GM12865 (cell line): ENCODE measurements around the gene KDM3B.
"Not testable (repeated sequence)": the region's sequence is repeated elsewhere in the genome, so short reads cannot be mapped to it uniquely, and the experiment has no call there.

ENCODE experiments used
- DNase-seq: peaks from one replicate; pipeline ENCODE4 v3.0.0; 2010; ENCODE audit warnings: low read depth
- H3K4me3 ChIP-seq: 2 replicates; pipeline ENCODE4 v1.5.1; 2011; ENCODE audit warnings: mild to moderate bottlenecking, low read depth, low read length, control low read depth
- TF ChIP-seq, protein P1 (sequence below): IDR thresholded peaks from 2 replicates; pipeline ENCODE4 v1.5.1; 2011; ENCODE audit warnings: low read length, control low read depth, low read depth, inconsistent platforms; ENCODE audit not compliant: insufficient read depth; ENCODE audit errors: missing control alignments

The KDM3B gene, protein sequence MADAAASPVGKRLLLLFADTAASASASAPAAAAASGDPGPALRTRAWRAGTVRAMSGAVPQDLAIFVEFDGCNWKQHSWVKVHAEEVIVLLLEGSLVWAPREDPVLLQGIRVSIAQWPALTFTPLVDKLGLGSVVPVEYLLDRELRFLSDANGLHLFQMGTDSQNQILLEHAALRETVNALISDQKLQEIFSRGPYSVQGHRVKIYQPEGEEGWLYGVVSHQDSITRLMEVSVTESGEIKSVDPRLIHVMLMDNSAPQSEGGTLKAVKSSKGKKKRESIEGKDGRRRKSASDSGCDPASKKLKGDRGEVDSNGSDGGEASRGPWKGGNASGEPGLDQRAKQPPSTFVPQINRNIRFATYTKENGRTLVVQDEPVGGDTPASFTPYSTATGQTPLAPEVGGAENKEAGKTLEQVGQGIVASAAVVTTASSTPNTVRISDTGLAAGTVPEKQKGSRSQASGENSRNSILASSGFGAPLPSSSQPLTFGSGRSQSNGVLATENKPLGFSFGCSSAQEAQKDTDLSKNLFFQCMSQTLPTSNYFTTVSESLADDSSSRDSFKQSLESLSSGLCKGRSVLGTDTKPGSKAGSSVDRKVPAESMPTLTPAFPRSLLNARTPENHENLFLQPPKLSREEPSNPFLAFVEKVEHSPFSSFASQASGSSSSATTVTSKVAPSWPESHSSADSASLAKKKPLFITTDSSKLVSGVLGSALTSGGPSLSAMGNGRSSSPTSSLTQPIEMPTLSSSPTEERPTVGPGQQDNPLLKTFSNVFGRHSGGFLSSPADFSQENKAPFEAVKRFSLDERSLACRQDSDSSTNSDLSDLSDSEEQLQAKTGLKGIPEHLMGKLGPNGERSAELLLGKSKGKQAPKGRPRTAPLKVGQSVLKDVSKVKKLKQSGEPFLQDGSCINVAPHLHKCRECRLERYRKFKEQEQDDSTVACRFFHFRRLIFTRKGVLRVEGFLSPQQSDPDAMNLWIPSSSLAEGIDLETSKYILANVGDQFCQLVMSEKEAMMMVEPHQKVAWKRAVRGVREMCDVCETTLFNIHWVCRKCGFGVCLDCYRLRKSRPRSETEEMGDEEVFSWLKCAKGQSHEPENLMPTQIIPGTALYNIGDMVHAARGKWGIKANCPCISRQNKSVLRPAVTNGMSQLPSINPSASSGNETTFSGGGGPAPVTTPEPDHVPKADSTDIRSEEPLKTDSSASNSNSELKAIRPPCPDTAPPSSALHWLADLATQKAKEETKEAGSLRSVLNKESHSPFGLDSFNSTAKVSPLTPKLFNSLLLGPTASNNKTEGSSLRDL (N-terminal part only)

DNA sequence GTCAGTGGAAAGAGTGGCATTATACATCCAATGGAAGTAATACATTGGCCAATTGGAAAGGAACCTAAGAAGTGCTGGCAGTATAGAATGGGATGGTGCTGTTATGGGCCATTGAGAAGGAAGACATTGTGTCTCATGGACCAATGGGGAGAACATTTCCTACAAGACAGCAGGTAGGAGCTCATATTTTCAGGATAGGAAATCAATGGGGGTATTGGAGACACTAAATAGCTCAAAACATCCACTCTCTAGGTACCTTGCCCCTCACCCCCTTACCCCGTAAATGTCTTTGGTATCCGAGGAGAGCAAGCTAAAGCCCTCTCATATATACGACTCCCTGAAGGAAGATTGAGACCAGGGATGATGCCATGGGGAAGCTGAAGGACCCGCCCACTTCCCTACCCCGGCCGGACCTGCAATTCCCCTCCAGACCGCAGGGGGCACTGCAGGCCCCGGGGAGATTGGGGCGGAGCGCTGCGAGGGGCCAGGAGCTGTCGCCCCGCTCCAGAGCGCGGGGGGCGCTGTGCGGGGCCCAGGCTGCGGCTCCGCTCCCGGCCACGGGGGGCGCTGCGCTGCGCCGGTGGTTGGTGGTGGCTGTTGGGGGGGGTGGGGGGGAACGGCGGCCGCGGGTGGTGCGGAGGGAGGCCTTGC, at the start of gene KDM3B:
Gene KDM3B (plus strand): TSS at position 615 of the 651 bp plus-strand sequence. CDS start 111 bp downstream, outside the sequence.
- DNase-seq = peak; percentile 93
- TF ChIP-seq, protein P1, sequence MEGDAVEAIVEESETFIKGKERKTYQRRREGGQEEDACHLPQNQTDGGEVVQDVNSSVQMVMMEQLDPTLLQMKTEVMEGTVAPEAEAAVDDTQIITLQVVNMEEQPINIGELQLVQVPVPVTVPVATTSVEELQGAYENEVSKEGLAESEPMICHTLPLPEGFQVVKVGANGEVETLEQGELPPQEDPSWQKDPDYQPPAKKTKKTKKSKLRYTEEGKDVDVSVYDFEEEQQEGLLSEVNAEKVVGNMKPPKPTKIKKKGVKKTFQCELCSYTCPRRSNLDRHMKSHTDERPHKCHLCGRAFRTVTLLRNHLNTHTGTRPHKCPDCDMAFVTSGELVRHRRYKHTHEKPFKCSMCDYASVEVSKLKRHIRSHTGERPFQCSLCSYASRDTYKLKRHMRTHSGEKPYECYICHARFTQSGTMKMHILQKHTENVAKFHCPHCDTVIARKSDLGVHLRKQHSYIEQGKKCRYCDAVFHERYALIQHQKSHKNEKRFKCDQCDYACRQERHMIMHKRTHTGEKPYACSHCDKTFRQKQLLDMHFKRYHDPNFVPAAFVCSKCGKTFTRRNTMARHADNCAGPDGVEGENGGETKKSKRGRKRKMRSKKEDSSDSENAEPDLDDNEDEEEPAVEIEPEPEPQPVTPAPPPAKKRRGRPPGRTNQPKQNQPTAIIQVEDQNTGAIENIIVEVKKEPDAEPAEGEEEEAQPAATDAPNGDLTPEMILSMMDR = peak; percentile 99
- H3K4me3 ChIP-seq = peak within 1 kb of the TSS; percentile 64

DNA sequence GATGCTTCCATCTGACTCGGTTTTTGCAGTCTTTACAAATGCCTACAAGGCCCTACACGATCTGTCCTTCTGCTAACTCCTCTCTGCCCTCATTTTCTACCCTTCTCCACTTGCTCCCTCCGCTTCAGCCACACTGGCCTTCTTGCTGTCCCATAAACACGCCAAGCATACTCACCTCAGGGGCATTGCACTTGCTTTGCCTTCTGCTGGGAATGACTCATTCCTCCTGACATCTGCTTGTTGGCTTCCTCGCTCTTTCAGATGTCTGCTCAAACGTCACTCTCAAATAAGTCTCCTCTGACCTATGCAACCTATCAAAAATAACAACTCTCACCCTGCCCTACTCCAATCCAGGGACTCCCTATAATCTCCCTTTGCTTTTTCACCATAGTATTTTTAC, 49.1 kb upstream of the KDM3B start:
- H3K4me3 ChIP-seq = no peak overlapping the region
- TF ChIP-seq, protein P1 = no peak
- DNase-seq = no peak

DNA sequence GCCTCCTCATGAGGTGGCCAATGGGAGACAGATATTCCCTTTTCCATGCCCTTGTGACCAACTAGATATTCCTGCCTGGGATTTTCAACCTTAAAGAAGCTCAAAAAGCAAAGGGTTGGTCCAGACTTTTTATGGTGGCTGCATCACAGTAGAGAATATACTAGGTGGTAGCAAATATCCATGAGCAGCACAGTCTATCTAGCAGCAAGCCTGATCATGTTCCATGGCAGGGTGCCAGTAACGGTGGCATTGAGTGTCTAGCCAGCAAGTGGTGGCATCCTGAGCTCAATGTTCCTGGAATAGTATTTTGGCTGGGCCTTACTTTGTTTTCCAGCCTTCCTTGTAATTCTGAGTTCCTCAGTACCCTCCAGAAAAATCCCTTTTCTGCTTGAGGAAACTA, 46.7 kb upstream of the KDM3B start:
- DNase-seq = peak; percentile 6
- no peak overlapping the region for H3K4me3 ChIP-seq
- TF ChIP-seq, protein P1 = no peak

DNA sequence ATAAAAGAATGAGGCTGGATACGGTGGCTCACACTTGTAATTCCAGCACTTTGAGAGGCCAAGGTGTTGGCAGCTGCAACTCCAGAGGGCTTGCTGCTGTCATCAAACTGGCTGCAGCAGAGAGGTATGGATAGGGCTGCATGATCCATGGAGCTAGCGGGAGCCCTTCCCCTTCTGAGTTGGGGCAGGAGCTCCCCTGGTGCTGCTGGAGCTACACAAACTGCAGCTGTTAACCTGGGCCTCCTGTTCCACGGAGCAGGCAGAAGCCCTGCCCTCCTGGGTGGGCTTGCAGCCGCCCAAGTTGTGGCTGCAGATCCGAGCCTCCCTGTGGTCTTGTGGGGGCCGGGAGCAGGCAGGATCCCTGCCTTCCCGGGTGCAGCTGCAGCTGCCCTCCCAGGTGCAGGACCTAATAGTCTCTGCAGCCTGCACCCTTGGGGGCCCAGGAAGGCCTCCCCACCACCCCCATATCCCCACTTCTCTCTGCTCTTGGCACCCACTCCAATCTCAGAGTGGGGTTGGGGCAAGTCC, 36.7 kb upstream of the KDM3B start:
- H3K4me3 ChIP-seq = no peak overlapping the region
- TF ChIP-seq, protein P1 = no peak
- DNase-seq = no peak

DNA sequence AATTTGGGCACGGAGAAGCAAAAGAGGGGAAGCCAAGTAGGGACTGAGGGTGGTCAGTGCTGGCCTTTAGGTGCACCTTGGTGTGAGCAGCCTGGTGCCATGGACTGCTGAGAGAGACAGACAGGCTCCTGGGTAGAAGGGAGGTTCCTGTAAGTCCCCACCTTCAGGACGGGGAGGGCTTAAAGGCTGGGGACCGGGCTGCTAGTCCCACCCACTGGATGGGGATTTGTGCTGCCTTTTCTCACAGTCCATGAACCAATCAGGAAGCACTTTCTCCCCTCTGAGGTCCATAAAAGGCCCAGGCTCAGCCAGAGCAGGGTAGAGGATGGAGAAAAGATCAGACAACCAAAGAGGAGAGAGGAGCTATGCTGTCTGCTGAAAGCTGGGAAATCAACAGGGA, 36.1 kb upstream of the KDM3B start:
- H3K4me3 ChIP-seq = no peak overlapping the region
- no peak for DNase-seq
- TF ChIP-seq, protein P1 = no peak

DNA sequence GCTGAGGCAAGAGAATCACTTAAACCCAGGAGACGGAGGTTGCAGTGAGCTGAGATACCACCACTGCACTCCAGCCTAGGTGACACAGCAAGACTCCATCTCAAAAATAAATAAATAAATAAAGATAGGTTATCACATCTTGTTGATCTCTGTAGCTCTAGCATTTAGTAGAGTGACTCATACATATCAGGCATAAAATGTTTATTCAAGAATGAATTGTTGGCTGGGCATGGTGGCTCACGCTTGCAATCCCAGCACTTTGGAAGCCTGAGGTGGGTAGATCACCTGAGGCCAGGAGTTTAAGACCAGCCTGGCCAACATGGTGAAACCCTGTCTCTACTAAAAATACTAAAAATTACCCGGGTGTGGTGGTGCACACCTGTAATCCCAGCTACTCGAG, 34.3 kb upstream of the KDM3B start:
- H3K4me3 ChIP-seq, DNase-seq: not testable (repeated sequence)
